ENCODE results near the gene CIZ1.

CIZ1 gene

DNA sequence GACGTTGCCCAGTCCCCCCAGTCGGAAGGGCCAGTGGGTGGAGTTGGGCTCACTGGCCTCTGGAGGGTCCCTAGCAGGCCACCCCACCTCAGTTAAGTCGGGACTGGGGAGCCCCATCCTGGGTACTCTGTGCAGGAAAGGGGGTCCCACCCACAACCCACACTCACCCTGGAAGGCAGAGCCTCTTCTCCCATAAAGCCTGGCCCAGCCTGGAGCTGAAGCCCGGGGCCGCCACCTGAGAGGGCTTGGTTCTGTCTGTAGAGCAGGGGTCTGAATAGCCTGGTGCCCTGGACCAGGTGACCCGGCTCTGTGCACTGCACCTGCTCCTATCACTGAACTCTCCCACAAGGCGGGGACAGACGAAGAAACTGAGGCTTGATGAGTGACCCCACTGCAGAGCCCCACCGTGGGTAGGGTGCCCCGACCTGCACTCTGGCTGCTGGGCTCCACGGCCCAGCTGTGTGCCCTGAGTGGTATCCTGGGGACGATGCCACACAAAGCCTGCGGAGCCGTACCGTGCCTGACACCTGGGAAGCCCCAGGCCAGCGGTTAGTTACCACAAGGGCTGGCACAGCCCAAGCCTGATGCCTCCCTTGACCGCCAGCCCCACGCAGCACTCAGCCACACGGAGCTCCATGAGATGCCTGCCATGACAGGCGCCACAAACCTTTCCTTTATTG, 71.2 kb downstream of the CIZ1 start:
- intact Hi-C loops (cut with micrococcal nuclease): no loop called here
- Mint-ChIP-seq H3K4me1 (ENCODE audit: low read depth) (peaks cover 34% of the 10 kb centered on the region), H3K27ac (no peak overlapping the region), H3K27me3 (peaks cover 6% of the 10 kb centered on the region), H3K36me3 (ENCODE audit: low read depth) (peaks cover 56% of the 10 kb centered on the region), H3K4me3 (no peak overlapping the region), H3K9me3 (no peaks in the 10 kb centered on the region)

- Mint-ChIP-seq H3K27ac (no peak overlapping the region), H3K4me1 (ENCODE audit: low read depth) (peaks cover 38% of the 10 kb centered on the region), H3K9me3 (no peaks in the 10 kb centered on the region), H3K27me3 (peaks cover 6% of the 10 kb centered on the region), H3K36me3 (ENCODE audit: low read depth) (peaks cover 56% of the 10 kb centered on the region), H3K4me3 (no peak overlapping the region)
- intact Hi-C loops (cut with micrococcal nuclease): no loop called here
Measured at GRCh38 chr9:128118971-128119665, 72.3 kb downstream of the CIZ1 start.

DNA sequence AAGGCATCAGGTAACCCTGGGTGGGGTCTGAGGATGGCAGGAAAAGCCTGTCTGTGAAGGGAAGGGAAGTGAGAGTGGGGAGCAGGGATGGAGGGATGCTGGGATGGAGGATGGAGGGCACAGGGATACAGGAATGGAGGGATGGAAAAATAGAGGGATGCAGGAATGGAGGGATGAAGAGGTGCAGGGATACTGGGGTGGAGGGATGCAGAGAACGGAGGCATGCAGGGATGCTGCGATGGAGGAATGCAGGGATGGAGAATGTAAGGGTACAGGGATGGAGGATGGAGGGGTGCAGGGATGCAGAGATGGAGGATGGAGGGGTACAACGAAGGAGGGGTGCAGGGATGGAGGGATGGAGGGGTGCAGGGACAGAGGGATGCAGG, 72.9 kb downstream of the CIZ1 start:
- H3K9me3 Mint-ChIP-seq: no peaks in the 10 kb centered on the region
- no peak overlapping the region for H3K4me3 Mint-ChIP-seq
- intact Hi-C loops (cut with micrococcal nuclease): no loop called here
- H3K27me3 Mint-ChIP-seq: peaks cover 6% of the 10 kb centered on the region
- H3K4me1 Mint-ChIP-seq (ENCODE audit: low read depth): peaks cover 40% of the 10 kb centered on the region
- H3K36me3 Mint-ChIP-seq (ENCODE audit: low read depth): peaks cover 56% of the 10 kb centered on the region
- H3K27ac Mint-ChIP-seq: peak overlapping the region; percentile 27

DNA sequence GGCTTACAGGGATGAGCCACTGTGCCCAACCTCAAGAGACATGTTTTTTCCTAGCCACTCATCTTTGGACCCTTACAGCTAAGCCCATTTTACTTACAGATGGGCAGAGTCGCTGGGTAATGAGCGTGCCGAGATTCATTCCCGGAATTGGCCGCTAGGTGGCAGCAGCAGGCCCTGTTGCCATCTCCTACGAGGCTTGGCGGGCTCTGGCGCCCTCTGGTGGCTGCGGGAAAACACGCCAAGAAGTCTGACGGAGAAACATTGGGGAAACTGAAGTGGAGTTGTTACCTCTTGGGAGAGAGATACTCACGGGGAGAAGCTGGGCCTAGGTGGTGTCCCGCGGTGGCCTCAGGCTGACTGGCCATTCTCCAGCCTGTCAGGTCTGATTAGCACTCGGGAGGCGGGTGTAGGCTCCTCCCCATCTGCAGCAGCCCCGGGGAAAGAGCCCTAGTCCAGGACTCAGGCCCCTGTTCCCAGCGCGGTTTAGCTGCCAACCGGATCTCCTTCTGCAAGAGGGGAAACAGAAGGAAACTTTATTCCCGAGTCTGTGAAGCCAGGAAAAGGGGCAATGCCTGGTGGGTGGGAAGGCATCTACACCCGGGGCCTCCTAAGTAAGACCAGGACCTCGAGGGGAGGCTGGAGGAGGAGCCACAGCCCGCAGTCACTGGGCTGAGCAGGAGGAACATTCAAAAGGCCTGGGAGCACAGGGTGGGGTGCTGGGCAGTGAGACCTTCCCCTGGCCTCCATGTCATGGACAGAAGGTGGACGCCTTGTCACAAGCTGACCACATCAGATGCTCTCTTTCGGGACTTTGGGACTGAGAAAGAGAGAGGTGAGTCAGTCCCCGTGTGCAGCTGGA, 73.5 kb downstream of the CIZ1 start:
- Mint-ChIP-seq H3K36me3 (ENCODE audit: low read depth) (peaks cover 56% of the 10 kb centered on the region), H3K4me1 (ENCODE audit: low read depth) (peaks cover 40% of the 10 kb centered on the region), H3K4me3 (no peak overlapping the region), H3K27me3 (peaks cover 6% of the 10 kb centered on the region), H3K27ac (peak overlapping the region; percentile 27), H3K9me3 (no peaks in the 10 kb centered on the region)
- intact Hi-C loops (cut with micrococcal nuclease): loop anchor here (2.0 kb wide), 1 partner anchor 175 kb away; no protein-coding TSS in a partner anchor

DNA sequence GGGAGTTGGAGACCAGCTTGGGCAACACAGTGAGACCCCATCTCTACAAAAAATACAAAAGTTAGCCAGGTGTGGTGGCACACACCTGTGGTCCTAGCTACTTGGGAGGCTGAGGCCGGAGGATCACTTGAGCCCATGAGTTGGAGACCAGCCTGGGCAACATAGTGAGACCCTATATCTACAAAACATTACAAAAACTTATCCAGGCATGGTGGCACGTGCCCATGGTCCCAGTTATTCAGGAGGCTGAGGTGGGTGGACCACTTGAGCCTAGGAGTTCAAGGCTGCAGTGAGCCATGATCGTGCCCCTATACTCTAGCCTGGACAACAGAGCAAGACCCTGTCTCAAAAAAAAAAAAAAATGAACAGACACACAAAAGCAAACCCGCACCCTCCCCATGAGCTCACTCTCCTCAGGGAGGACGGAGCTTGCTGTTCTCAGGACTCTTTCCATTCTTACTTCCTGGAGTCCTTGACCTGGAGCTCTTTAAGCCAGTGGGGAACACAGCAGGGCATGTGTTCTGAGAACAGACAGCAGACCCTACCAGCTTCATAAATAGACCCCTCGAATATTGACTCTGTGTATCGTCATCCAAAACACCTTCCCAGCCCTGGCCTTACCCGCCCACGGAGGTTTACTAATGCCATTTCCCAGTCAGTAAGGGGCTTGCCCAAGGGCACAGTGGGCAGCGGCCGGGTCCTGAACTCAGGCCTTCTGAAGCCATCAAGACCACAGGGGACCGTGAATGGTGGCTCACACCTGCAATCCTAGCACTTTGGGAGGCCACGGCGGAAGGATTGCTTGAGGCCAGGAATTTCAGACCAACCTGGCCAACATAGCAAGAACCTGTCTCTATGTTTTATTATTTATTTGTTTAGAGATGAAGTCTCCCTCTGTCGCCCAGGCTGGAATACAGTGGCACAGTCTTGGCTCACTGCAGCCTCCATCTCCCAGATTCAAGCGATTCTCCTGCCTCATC, 75.0 kb downstream of the CIZ1 start:
- intact Hi-C loops (cut with micrococcal nuclease): loop anchor here (2.0 kb wide), 1 partner anchor 174 kb away; no protein-coding TSS in a partner anchor
- Mint-ChIP-seq H3K27me3 (peaks cover 6% of the 10 kb centered on the region), H3K27ac (peak overlapping the region; percentile 74), H3K4me3 (no peak overlapping the region), H3K4me1 (ENCODE audit: low read depth) (peaks cover 40% of the 10 kb centered on the region), H3K36me3 (ENCODE audit: low read depth) (peaks cover 52% of the 10 kb centered on the region), H3K9me3 (no peaks in the 10 kb centered on the region)
